Tibial nerve (tissue), 4 donors: ENCODE measurements around the gene TENT4A.

ENCODE experiments used
- EP300 ChIP-seq, 2 donors: sonication (generic); formaldehyde crosslinking; IDR thresholded peaks; one replicate each; pipeline ENCODE4 v1.6.1; 2017; ENCODE audit warnings: antibody characterized with exemption in 2 of 2, mild to moderate bottlenecking in 1 of 2
- POLR2A ChIP-seq, 2 donors: fragments of 450-650 bp; IDR thresholded peaks; one replicate each; pipeline ENCODE4 v1.6.1; 2017; ENCODE audit warnings: antibody characterized with exemption in 2 of 2, mild to moderate bottlenecking in 2 of 2, moderate library complexity in 2 of 2
- TF ChIP-seq, protein P1 (sequence below), 5 experiments: fragments of 200-600 bp in 3 of 5; fragments of 450-650 bp in 2 of 5; sonication (generic) in 3 of 5; IDR thresholded peaks; one replicate each; pipeline ENCODE4 v1.5.1; 2016 to 2019; ENCODE audit warnings: antibody characterized with exemption in 5 of 5, mild to moderate bottlenecking in 3 of 5, moderate library complexity in 2 of 5

GRCh38 chr5:6726006-6726405 is 12.8 kb downstream of the TENT4A start:
- TF ChIP-seq, protein P1, sequence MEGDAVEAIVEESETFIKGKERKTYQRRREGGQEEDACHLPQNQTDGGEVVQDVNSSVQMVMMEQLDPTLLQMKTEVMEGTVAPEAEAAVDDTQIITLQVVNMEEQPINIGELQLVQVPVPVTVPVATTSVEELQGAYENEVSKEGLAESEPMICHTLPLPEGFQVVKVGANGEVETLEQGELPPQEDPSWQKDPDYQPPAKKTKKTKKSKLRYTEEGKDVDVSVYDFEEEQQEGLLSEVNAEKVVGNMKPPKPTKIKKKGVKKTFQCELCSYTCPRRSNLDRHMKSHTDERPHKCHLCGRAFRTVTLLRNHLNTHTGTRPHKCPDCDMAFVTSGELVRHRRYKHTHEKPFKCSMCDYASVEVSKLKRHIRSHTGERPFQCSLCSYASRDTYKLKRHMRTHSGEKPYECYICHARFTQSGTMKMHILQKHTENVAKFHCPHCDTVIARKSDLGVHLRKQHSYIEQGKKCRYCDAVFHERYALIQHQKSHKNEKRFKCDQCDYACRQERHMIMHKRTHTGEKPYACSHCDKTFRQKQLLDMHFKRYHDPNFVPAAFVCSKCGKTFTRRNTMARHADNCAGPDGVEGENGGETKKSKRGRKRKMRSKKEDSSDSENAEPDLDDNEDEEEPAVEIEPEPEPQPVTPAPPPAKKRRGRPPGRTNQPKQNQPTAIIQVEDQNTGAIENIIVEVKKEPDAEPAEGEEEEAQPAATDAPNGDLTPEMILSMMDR (IDR thresholded peaks at IDR 0.05) = no peak
- TF ChIP-seq POLR2A (IDR thresholded peaks at IDR 0.05) (no peak), EP300 (IDR thresholded peaks at IDR 0.05) (no peak)
